IPS-NIHi7 (cell line): ENCODE measurements around the gene PRKAR1B.

Experiments
- DNase-seq: peaks from one replicate; pipeline ENCODE4 v3.0.0; 2012; ENCODE audit warnings: mixed read lengths; ENCODE audit errors: extremely low spot score

Gene PRKAR1B

DNA sequence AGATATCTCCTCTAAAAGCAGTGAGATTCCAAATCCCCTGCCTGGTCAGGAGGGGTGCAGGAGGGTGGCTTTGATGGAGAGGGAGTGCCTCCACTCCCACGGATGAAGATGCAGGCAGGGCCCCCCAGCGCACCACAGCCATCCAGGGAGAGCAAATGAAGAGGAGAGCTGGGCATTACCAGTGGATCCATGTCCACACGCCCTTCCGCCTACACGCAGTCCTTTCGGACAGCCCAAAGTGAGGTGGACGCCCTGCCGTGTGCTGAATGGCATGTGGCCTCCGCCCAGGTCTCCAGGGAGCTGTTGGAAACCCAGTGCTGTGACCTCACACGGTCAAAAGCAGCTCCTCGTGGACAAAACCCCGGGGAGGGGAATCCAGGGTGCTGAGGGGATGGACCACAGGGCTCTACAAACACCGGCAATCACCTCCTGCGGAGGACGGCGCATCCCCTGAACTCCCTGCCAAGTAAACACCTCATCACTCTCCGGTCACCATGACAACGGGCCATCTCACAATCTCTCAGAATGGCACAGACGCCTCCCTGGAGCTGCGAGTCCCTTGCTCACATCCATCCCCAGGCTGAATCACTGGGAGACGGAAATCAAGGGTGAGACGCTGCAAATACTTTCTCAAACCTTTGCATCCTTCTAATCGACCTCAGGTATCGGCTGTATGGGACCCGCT lies 35.6 kb downstream of the PRKAR1B start:
- DNase-seq = no peak

DNA sequence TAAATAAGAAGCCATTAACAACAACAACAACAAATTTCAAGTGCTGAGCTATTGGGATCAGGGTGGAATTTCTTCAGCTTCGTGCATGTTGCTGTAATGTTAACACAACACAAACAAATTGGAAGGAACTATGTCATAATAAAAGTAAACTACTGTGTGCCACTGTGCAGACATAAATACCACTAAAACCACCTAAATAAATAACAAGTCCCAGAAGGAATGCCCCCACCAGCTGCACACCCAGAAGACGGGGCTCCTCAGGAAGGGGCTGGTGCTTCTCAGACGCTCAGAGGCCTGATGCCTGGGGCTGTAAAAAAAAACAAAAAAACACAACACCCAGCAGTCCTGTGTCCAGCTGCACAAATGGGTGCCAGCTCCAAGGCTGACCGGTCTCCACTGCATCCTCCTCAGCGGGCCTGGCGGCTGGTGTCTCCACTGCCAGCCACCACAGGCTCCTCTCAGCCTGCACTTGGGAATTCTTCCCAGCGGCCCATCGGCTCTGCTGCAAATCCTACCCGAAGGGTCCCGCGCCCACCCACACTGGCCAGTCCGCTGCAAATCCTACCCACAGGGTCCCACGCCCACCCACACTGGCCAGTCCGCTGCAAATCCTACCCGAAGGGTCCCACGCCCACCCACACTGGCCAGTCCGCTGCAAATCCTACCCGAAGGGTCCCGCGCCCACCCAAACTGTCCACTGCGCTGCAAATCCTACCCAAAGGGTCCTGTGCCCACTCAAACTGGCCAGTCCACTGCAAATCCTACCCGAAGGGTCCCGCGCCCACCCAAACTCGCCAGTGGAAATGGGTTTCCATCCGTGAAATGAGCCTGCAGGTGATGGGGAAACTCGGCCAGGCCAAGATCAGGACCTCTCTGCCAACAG lies 36.4 kb downstream of the PRKAR1B start:
- DNase-seq = no peak

DNA sequence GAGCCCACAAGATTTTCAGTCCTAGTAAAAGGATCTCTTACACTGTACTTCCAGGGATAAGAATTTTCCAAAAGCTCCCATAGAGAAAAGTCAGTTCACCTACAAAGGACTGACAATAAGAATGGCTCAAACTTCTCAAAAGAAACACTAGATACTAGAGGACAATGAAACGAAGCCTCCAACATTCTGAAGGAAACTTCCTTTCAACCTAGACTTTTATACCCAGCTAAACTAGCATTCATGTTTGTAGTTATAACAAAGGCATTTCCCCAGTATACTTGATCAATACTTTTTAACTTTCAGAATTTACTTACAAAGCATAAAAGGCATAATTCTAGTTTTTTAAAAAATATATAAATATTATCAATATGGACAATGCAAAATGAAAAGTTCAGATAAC lies 41.5 kb downstream of the PRKAR1B start:
- no peak for DNase-seq

DNA sequence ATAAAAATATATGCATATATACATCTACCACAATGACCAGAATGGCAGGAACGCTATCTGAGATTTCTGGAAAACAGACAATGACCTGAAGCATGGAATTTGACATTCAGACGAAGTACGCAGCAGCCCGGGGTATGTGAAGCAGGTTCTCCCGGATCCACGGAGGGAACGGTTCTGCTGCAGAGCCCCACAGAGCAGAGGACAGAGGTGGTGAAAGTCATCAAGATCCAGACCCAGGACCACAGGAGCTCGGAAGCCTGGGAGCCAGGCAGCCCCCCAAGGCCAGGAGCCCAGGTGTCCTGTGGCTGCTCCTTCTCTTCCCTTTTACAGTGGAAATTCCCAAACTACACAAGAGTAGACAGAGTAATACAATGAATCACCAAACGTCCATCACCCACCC lies 42.7 kb downstream of the PRKAR1B start:
- no peak for DNase-seq

DNA sequence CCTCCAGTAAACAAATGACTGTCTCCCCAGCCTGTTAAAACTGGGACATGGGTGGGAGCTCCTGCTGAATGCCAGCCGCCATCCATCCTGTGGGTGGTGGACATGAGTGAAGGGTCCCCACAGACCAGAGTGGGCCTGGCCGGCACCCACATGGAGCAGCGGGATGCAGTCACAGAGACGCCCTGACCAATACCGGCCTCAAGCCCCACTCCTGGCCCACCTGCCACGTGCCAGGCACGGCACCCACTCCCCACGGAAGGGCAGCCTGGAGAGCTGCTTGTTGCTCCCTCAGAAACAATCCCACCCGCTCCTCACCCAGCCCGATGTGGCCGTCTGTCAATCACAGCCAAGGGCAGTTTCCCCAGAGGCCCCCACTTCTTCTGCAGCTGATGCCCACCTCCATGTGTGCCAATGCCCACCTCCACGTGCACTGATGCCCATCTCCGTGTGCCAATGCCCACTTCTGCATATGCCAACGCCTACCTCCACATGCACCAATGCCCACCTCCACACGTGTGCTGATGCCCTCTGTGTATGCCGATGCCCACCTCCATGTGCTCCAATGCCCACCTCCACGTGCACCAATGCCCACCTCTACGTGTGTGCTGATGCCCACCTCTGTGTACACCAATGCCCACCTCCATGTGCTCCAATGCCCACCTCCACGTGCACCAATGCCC lies 43.4 kb downstream of the PRKAR1B start:
- DNase-seq = no peak

DNA sequence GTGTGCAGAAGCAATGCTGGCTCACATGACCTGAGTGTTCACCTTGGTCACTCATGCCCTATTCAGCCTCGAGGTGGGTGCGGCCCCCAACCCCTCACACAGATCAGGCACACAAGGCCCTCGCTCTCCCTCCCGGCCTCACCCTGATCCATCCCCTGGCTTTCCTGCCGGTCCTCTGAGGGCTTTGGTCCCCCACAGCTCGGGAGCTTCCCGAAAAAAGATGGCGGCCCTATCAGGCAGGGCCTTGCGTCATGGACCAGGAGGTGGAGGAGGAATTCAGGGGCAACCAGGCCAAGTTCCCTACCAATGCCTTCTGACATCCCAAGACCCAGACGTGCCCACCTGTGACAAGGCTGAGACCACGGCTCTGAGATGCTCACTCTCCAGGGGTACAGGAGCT lies 44.3 kb downstream of the PRKAR1B start:
- no peak for DNase-seq

DNA sequence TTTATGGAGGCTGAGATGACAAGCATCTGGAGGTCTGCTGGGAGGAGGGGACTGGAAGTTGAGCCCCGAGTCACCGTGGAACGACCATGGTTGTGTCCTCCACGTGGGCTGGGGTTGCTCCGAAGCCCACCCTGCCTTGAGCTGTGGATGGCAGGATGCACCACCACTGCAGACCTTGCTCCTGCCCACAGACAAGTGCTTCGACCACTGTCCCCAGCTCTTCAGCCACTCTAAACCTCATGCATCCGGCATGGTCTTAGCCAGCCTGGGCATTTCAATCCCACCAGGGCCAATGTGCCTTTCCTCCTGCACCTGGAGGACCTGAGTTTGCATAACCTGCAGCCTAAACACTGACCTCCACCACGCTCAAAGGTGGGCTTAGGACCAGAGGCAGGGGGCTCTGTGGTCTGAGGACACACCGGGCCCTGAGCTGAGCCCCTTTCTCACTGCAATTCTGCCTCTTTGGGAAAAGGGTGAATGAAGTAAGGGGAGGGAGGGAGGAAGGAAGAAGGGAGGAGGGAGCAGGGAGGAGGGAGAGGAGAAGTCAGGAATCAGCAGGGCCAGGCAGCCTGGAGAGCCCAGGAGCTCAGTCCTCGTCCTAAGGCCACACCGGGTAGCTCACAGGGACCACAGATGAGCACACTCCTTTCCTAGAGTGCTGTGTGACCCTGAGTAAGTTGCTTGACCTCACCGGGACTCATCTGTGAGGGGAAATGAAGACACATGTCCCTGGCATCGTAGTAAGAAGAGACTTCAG lies 45.4 kb downstream of the PRKAR1B start:
- DNase-seq = no peak

DNA sequence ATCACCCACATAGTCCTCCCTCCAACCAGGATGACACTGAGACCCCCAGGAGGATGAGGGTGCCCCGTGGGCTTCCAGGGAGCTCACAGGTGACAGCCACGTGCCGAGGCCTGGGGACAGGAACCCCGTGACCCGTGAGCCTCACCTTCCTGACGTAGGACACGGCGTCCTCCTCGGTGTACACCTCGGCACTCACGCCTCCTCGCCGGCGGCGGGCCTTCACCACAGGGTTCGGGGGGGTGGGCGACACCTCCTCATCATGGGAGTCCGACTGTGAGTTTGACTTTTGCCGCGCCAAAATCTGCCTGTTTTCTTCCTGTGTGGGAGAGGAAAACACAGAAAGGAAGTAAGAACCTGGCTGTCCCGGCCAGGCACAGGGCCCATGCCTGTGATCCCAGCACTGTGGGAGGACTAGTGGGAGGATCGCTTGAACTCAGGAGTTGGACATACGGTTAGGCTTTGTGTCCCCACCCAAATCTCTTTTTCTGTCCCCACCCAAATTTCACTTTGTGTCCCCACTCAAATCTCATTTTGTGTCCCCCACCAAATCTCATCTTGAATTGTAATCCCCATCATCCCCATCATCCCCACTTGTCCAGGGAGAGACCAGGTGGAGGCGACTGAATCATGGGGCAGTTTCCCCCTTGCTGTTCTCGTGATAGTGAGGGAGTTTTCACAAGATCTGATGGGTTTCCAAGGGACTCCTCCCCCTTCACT lies 46.5 kb downstream of the PRKAR1B start:
- no peak for DNase-seq

DNA sequence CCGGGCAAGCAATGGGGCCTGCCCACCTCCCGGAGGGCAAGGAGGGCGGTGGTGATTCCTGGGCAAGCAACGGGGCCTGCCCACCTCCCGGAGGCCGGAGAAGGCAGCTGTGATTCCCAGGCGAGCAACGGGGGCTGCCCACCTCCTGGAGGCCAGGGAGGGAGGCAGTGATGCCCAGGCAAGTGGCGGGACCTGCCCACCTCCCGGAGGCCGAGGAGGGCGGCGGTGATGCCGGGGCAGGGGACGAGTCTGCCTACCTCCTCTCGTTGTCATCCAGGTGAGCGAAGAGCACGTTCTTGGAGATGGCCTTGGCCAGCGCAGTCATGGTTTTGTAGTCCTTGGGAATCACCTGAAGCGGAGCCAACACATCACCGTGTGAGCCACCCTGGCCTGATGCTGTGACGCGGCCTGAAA lies 50.1 kb downstream of the PRKAR1B start:
- no peak for DNase-seq

DNA sequence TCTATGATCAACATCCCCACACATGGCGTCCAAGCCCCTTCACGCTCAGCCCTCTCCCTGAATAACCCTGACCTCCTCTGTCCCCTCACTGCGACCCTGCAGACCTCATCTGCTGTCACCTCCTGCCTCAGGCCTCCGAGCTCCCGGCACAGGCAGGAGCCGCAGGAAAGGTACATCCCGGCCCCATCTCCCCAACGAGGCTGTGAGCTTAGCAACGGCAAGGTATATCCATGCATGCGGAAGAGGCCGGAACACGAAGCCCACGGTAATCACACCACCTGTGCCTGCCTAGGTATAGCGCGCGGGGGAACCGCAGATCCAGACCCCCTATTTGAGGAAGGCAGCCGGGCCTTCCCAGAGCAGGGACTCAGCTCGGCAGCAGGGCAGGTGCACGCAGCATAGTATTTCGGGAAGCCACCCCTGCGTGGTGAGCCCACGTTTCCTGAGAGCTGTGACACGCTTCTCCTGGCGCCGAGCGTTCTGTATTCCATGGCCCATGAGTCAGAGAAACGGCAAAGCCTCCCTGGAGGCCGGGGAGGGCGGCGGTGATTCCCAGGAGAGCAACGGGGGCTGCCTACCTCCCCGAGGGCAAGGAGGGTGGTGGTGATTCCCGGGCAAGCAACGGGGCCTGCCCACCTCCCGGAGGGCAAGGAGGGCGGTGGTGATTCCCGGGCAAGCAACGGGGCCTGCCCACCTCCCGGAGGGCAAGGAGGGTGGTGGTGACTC lies 50.7 kb downstream of the PRKAR1B start:
- no peak for DNase-seq

DNA sequence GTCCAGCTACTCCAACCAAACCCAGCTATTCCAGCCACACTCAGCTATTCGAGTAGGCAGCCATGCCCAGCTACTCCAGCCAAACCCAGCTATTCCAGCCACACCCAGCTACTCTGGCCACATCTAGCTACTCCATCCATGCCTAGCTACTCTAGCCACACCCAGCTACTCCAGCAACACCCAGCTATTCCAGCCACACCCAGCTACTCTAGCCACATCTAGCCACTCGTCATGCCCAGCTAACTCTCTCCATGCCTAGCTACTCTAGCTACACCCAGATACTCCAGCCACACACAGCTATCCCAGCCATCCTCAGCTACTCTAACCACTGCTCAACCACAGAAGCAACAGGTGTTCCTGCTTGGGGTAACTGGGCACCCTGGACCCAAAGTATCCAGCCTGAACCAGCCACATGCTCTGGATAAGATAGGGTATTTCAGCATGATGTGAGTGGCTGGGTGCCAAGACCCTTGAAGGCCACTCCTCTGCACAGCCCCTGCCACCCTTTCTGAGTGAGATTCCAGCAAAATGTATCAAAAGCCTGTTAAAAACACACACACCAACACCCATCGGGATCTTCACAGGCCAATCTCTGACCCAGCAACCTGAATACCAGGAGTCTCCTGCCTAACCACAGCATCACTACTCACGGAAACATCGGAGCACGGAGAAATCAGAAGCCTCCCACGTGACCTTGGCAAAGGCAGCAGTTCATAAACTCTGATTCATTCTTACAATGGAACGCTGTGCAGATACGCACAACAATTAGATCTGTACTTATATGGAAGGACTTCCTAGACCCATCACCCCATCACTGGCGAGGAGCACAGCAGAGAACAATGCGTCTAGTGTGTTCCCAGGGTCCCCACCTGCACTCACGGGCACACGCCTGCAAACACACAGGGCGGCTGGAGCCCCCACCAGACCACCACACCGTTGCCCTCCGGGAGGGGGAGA lies 52.3 kb downstream of the PRKAR1B start:
- DNase-seq = no peak

DNA sequence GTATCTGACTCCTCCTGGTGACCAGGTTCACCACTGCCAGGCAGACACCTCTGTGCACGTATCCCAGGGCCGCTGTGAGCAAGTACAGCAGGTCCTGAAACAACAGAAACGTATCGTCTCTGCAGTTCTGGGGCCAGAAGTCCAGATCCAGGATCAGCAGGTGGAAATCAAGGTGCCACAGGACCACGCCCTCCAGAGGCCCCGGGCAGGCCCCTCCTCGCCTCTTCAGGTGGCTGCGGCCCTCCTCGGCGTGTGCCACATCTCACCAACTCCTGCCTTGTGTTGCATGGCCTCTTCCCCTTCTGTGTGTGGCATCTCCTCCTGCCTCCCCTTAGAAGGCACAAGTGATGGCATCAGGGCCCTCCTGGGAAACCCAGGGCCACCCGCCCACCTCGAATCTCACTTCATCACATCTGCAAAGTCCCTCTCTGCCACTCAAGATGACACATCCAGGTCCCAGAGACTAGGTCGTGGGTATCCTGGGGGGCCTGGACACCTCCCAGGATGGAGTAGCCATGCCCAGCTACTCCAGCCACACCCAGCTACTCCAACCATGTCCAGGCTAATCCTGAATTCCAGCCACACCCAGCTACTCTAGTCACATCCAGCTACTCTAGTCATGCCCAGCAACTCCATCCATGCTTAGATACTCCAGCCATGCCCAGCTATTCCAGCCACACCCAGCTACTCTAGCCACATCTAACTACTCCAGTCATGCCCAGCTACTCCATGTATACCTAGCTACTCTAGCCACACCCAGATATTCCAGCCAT lies 53.2 kb downstream of the PRKAR1B start:
- DNase-seq = no peak

DNA sequence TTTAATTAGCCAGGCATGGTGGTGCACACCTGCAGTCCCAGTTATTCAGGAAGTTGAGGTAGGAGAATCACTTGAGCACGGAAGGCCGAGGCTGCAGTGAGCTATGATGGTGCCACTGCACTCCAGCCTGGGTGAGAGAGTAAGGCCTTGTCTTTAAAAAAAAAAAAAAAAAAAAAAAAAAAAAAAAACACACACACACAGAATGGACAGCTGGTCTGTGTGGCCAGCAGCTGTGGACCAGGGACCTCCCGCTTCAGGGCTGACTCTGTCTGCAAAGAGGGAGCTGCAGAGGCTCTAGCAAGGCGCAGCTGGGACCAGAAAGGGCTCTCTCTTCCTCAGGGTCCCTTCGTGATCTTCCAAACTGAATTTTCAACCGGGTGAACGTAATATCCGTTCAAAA lies 54.2 kb downstream of the PRKAR1B start:
- DNase-seq = no peak

DNA sequence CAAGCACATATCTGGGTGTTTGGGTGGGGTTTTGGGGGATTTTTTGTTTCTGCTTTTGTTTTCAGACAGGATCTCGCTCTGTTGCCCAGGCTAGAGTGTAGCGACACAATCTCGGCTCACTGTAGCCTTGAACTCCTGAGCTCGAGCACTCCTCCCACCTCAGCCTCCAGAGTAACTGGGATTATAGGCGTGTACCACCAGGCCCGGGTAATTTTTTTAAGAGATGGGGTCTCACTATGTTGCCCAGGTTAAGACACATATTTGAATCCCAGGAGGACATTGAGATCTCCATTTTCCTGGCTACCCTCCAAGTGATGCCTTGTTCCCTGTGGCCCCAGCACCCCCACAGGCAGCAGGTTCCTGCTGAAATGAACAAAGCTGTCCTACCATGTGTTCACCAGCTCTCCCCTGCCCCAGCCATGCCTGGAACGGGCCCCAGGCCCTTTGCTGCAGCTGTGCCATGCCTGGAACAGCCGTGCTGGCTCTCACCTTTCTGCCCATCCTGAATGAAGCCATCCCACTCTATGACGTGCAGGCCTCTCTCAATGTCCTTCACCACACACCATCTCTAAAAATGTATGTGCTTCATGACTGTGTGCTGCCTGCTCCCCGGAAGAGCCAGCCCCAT lies 55.6 kb downstream of the PRKAR1B start:
- DNase-seq = no peak

DNA sequence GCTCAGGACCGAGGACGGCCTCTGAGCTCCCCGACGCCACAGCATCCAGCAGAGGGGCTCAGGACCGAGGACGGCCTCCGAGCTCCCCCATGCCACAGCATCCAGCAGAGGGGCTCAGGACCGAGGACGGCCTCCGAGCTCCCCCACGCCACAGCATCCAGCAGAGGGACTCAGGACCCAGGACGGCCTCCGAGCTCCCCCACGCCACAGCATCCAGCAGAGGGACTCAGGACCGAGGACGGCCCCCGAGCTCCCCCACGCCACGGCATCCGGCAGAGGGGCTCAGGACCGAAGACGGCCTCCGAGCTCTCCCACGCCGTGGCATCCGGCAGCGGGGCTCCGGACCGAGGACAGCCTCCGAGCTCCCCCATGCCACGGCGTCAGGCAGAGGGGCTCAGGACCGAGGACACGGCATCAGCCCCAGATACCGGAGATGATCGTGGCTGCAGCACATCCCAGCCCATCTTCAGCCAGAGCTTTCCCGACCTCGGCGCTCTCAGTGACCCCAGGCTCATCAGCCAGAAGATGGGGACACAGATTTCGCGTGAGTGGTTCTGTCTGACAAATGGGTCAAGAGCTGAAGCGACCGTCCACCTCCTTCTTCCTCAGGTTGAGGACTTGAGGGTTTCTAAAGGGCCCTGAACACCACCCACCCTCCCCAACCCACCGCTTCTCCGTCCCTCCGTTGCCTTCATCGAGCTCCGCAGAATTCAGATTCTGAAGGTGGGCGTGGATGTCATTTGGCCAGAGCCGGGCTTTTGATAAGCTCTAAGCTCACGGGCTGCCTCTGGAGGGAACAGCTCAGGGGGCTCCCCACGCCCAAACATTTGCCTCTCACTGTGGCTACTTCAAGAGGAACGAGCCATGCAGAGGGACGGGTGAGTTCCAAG lies 56.3 kb downstream of the PRKAR1B start:
- DNase-seq = no peak

DNA sequence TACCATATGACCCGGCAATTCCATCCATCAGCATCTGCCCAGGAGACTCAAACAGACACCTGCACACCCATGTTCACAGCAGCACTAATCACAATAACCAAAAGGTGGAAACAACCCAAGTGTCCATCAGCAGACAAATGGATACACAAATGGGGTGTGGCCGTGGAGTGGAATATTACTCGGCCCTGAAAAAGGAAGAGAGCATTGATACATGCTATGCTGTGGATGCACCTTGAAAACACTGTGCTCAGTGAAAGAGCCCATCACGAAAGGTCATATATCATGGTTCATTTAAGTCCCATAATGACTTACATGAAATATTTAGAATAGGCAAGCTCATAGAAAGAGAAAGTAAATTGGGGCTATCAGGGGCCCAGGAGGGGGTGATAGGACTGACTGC lies 58.1 kb downstream of the PRKAR1B start:
- DNase-seq = no peak
